GM19324 (cell line): ENCODE results near the gene GIGYF2.

Source experiments
- ATAC-seq: cut with Tn5 transposase; IDR thresholded peaks from one replicate; pipeline ENCODE4 v1.9.1; 2021; ENCODE audit warnings: mild to moderate bottlenecking, moderate library complexity; ENCODE audit not compliant: unreplicated experiment, low FRiP score

The GIGYF2 gene

DNA sequence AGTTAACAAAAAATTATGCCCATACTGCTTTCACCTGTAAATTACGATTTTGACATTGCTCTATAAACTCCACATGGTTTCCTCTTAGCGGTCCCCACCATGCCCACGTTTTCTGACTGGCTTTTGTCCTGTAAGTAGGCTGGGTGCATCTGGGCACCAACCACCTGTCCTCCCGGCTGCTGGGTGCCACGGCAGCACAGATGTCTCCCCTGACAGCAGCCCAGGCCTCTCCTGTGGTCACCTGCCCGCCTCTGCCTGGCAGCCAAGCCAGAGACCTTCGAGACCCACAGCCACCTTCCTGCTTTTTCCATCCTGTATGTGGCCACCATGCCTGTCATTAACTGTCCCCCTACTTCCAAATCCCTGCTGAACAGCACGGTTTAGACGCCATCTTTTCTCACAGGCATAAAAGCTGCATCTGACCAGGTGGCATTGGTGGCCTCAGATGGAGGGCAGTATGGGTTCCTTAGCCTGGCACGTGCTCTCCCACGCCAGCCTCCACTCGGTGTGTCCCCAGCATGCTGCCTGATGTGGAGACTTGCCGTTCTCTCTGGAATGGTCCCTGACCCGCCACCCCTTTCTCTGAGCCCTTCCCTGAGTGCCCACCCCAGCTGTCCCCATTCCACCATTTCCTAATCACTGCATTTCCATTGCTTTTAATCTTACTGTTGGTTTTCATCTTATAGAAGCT is 191.9 kb downstream of the GIGYF2 start:
- ATAC-seq: no peak

DNA sequence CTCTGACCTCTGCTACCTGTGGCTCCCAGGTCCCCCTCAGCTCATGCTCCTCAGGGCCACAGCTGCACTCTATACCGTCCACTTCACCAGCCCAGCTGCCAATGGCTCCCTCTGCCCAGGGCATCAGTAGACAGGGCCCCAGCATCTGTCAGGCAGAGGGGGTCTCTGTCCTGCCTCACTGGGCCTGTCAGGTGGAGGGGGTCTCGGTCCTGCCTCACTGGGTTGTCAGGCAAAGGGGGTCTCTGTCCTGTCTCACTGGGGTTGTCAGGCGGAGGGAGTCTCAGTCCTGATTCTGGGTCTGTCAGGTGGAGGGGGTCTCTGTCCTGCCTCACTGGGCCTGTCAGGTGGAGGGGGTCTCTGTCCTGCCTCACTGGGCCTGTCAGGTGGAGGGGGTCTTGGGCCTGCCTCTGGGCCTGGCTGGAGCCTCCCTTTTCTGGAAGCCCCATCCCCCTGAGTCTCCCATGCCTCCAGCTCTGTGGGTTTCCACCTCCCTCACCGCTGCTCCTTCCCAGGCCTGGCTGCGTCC is 192.8 kb downstream of the GIGYF2 start:
- ATAC-seq: no peak

DNA sequence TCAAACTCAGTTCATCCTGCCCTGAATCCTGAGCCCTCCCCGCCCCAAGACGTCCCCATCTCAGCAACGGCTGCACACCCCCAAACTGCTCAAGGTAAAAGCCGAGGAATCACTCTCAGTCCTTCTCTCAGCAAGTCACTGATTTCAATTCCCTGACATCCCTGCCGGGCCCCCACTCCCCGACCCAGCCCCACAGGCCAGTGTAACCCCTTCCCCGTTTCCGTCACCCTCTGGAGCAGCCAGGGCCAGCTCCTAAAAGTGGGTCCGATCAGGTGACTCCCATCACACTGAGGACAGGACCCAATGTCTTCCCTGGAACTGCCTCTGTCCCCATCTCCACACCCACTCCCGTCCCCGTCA is 193.4 kb downstream of the GIGYF2 start:
- ATAC-seq: no peak

DNA sequence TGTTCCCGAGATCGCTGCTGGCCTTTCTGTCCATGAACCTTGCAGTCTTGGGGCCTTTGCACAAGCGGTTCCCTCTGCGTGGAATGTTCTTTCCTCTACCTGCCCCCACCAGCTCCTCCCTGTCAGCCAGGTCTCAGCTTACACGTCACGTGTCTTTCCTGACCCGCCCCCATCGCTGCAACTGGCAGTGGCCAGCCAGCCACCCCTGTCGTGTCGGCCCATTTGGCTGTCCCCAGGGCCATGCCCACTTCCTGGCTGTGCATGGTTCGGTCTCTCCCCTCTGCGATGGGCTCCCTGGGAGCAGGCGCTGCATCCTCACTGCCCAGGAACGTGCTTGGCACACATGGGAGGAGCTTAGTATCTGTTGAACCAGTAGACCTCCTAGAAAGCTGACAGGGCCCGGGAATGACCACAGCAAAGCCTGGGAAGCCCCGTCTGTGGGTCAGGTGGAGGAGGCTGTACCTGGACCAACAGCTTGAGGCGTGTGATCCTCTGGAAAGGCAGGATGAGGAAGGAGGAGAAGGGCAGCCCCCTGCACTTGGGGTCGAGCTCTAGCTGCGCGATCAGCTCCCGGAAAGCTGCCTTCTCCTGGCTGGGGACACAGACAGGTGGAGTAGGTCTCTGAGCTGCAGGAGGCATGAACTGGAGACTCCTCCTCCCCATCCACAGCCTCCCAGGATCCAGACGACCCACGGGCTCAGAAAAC is 193.9 kb downstream of the GIGYF2 start:
- no peak for ATAC-seq

DNA sequence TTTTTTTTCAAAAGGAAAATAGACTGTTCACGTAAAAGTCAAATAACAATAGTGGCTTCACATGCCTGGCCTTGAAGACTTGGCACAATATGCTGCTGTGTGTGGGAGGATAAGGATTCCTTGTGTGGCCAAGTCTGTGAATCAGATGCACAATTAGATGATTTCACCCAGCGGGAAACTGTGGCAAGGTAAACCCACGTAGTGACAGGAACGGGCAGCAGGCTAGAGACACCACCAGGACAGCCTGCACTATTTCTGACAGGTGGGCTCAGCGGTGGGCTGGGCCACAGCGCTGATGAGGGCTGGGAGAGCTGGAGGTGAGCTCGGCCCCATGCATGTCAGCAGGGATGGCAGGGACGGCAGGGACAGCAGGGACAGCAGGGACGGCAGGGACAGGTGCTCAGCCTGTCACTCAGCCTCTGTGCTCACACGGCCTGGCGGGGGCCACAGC is 194.5 kb downstream of the GIGYF2 start:
- ATAC-seq: no peak

DNA sequence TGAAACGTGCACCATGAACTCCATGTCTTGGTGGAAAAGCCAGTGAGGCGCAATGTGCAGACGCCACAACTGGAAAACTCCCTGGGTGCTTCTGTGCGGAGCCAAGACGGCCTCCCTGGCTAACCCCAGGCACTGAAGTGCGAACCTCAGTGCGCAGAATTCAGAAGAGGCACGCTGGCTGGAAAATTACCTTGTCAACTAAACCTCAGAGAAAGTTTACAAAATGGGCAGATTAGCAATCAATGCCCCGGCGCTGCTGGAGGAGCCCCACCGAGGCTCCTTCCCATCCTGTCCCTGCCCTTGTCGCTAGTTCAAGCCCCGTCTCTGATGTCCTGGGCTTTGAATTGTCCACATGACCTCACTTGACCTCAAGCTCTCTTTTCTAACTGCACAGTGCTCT is 195.1 kb downstream of the GIGYF2 start:
- ATAC-seq: no peak

DNA sequence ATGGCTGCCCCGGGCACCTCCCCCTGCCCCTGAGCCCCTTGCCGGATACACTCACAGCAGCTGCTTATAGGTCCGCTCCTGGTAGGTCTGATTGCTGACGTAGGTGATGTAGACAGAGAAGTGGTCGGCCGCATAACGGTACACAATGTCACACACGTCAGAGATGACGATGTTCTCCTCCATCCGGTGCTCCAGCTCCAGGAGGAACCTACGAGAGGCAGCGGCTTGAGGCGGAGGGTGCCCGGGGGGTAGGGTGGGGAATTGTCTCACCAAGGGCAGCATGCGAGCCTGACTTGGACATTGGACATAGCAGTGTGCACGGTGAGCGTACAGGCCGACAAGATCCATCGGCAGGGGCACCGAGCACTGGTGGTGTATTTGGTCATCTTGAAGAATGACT is 195.7 kb downstream of the GIGYF2 start:
- ATAC-seq: no peak

DNA sequence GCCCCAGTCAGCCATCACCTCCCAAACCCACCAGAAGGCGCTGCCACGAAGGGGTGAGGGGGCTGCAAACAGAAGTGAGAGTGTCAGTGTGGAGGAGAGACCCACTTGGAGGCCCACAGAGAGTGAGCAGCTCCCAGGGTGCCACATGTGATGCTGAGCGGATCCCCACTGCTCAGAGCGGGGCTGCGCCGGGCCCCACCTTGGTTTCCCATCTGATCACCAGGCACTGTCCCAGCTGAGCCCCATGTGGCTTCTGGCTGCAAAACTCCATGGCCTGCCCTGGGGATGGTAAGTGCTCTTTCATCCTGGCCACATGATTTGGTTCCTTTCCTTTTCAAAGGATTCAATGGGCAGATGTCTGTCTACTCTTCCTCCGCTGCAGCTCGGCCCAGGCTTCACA is 196.7 kb downstream of the GIGYF2 start:
- ATAC-seq: no peak

DNA sequence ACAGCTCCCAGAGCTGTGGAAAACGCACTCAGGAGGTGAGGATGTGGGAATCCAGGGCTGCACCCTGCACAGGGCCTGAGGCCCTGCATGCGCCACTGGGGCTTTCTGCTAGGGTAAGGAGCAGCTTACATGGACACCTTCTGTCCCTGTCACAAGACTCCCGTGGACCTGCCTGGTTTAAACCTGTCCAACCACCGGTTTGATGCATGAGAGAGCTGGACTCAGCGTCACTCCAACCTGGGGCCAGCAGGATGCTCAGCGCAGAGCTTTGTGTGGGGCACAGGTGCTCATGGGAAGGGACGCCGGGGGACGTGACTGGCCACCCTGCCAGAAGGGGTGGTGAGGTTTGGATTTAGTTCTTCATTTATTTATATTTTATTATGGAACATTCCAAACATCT is 197.1 kb downstream of the GIGYF2 start:
- ATAC-seq: no peak

DNA sequence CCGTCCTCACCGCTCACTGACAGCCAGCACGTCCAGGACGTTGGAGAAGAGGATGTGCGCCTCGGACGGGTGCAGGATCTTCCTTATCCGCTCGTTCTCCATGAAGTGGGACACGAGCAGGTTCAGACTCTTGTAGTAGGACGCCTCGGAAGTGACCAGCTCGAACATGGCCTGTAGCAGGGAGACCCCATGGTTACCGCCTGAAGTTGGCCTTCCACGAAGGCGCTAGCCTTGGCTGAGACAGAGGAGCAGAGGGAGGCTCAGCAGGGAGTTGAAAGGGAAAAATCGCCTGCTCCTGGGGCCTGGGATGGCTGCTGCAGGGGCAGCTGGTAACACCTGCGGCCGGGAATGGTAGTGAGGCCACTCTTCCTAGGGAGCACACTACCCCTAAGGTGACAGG is 197.6 kb downstream of the GIGYF2 start:
- ATAC-seq: no peak

DNA sequence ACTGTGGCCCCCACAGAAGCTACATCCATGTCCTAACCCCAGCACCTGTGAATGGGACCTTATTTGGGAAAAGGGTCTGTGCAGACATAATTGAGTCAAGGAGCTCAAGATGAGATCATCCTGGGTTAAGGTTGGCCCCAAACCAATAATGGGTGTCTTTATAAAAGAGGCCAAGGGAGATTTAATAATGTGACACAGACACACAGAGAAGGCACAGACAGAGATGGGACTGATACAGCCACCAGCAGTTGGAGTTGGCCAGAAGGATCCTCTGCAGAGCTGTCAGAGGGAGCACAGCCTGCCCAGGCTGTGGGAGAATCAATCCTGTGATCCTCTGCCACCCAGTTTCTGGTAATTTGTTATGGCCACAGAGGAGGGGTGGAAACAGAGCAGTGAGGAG is 199.0 kb downstream of the GIGYF2 start:
- ATAC-seq: no peak

DNA sequence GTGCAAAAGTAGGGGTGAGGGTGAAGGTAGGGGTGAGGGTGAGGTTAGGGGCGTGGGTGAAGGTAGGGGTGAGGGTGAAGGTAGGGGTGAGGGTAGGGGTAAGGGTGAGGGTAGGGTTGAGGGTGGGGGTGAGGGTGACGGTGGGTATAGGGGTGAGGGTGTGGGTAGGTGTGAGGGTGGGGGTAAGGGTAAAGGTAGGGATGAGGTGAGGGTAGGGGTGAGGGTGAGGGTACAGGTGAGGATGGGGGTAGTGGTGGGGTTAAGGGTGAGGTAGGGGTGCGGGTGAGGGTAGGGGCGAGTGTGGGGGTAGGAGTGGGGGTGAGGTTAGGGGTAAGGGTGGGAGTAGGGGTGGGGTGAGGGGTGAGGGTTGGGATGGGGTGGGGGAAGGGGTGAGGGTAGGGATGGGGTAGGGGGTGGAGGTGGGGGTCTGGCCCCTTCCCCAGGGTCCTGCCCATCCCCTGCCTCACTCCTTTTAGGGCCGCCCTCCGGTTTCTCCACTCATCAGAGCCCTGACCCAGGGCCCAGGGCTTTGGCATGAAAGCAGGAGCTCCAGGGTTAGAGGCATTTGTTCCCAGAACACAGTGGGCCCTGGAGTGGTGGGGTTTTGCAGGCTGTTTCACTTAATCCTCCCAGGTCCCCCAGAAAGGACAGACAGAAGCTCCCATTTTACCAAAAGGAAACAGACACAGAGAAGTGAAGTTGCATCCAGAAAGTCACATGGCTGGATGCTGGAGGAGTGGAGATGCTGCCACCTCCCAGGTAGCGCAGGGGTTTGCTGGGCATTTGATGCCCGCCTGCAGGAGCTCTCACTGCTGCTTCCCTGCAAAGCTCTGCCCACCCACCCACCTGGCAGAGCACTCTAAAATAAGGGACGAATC is 199.8 kb downstream of the GIGYF2 start:
- no peak for ATAC-seq

DNA sequence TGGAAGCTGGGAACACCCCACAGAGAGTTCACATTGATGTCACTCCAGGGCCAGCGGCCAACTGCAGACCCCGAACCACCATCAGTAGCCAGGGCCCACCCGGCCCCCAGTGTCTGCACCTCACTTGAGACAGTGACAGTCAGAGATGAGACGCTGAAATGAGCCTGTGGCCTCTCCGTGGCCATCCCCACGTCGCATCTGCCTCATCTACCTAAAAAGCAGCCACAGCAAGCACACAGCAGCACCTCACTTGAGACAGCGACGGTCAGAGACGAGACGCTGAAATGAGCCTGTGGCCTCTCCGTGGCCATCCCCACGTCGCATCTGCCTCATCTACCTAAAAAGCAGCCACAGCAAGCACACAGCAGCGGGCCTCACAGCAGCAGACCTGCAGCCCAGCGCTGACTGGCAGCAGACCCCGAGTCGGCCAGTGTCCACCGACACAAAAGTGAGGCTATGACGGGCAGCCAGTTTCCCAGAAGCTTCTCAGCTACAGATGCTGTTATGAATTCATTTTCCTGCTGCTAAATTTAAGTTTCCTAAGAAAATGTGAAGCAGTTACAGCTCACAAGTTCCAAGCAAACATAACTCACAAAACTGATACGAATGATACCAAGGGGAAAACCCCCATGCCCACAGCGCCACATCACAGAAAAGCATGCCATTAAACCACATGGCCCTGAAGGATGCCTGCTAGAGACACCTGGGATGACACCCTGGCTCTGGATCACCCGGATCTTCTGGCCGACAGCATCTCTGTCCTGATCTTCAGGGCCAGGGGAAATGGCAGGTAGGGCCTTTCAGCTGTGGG is 200.7 kb downstream of the GIGYF2 start:
- ATAC-seq: no peak

DNA sequence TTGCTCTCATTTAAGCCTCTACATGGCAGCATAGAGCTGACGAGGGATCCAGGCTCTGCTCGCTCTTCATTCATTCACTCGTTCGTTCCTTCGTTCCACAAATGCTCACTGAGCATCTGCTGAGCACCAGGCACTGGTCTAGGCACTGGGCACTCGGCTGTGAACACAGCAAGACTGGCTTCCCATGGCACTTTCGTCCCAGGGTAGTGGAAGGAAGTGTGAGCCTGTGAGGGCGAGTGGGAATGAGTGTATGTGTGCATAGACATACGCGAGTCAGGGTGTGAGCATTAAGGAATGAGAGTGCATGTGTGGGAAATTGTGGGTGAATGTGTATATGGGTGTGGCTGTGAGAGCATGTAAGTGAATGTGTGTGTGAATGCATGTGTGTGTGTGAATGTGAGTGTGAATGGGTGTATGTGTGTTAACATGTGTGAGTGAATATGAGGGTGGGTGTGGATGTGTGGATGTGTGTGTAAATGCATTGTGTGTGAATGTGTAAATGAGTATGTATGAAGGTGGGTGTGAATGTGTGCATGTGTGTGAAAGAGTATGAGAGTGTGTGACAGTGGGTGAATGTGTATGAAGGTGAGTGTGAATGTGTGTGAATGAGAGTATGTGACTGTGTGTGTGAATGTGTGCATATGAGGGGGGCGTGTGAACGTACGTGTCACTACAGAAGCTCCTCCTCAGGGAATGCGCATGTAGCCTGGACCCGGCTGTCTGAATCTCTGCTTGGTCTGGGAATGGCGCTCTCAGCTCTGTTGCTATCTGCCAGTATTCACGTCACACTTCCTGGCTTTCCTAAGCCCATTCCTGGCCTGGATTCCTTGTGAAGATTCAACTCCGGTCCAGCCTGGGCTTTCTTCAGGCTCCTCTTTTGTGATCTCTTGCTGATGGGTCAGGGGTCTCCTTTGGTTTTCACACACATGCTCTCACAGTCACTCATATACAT is 201.7 kb downstream of the GIGYF2 start:
- ATAC-seq: no peak

DNA sequence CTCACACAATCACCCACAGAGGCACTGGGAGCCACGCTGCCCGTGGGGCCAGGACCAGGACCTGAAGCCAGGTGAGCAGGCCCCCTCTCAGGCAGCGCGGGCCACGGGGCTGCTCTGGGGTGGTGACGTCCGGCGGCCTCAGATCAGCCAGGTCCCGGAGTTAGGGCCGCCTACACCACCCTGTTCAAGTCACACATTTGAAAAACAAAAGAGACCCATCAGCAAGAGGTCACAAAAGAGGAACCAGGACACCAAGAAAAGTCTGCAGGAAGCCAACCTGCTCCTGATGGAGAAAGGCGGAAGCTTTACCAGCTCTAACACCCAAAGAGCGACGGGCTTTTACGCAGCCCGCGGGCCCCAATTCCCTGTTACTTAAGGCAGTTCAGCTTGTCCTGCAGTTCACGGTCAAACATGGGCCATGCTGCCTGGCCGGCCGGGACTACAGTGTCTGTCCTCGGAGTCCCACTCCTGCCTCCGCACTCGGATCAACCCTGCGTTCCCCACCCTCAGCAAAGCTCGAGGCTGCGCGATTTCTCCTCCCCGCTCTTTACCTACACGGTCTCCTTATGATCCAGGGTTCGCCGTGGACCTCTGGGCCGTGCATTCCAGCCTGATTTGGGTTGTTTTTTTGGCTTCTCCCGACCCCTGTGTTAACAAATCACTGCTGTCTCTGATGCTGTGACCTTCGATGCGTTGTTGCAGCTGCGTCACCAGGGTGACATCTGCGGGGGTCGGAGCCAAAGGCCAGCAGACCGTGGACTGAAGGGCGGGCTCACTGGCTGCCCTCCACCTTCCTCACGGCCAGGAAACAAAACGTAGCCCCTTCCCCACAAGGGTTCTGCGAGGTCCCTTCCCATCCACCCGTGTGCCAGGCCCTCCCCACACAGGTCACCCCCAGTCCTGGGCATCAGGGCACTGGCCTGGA is 203.9 kb downstream of the GIGYF2 start:
- ATAC-seq: no peak

DNA sequence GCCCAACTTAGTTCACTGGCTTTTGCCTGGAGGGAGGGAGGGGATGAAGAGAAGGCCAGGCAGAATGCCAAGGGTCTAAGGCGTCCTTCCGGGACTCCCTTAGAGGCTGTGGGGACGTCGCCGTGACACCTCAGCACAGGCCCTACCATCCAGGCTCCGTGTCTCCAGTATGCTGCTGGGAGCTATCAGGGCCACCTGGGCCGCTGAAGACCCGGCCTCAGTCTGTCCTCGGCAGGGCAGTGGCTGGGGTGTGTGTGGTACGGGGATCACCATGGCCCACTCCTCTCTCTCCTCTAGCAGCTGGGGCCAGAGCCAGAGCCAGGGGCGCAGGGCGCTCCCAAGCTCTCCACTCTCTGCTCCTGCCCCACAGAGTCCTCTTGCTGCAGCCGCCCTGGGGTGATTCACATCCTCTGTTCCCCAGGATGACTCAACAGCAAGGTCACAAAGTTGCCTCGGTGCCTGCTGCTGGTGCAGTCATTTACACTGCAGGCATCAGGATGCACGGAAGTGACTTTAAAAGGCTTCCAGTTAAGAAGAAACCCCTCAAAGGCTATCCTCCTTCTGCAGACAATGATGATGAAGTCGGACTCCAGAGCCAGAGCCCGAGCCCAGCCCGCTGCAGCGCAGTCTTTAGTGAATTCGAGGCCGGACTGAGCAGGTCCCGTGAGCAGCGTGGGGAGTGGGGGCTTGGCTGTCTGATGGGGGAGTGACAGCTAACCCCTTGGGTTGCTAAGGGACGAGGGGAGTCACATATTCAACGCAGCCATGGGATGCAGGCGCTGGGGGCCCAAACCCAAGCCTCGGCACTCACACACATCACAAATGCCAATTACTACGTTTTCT is 204.8 kb downstream of the GIGYF2 start:
- ATAC-seq: no peak

DNA sequence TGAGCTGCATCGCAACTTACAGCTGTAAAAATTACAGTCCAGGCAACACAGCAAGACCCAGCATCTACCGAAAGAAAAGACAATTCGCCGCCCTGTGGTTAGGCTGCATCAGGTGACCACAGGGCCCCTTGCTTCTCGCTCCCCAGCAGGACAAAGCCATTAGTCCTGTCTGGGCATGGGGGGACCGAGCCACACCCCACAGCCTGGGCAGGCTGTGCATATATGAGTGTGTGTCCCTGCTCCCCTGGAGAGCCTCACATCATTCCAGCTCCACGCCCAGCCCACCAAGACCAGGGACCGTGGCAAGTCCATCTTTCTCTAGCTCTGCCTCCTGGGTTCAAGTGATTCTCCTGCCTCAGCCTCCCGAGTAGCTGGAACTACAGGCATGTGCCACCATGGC is 206.9 kb downstream of the GIGYF2 start:
- ATAC-seq: no peak
